ENCODE results near the gene FOLR1. TPM values are rescaled to one million over a fixed set of nuclear protein-coding genes. Genes with fewer than 3 reads are reported as not detected.
"Not testable (repeated sequence)": the region's sequence is repeated elsewhere in the genome, so short reads cannot be mapped to it uniquely, and the experiment has no call there.

Gene FOLR1
- total RNA-seq, 4 donors from 2014 or later: 0.40 to 1.0 TPM; not detected in 2

DNA sequence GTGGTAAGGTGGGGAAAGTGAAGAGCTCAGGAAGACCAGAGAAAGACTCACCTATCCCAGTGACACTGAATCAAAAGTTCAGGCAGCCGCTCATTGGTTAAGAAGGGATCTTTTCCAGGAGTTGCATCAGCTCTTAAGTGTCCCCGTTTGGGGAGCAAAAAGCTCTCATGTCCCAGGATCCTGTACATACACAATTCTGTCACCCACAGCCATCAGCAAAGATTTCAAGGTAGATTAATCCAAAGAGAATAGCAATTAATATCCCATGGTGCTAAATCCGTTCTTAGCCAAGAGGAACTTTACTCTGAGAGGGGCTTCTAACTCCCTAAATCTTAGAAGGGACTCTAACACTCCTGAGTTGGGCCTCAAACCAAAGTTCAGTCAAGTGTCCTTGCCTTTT lies 37.1 kb upstream of the FOLR1 start:
- WGBS: 79% methylated on average over 3 of the region's 3 CpGs
- DNase-seq (ENCODE audit: extremely low spot score): no peak
- H3K4me1 ChIP-seq: no peaks in the 10 kb centered on the region
- H3K4me3 ChIP-seq: no peak overlapping the region
- no peak overlapping the region for H3K27ac ChIP-seq (replicated peaks in 1 of 4)
- intact Hi-C loops (cut with DNase I): no loop called here
- no peaks in the 10 kb centered on the region for H3K36me3 ChIP-seq
- no peak for TF ChIP-seq EP300 (IDR thresholded peaks at IDR 0.05)
- TF ChIP-seq, protein P1, sequence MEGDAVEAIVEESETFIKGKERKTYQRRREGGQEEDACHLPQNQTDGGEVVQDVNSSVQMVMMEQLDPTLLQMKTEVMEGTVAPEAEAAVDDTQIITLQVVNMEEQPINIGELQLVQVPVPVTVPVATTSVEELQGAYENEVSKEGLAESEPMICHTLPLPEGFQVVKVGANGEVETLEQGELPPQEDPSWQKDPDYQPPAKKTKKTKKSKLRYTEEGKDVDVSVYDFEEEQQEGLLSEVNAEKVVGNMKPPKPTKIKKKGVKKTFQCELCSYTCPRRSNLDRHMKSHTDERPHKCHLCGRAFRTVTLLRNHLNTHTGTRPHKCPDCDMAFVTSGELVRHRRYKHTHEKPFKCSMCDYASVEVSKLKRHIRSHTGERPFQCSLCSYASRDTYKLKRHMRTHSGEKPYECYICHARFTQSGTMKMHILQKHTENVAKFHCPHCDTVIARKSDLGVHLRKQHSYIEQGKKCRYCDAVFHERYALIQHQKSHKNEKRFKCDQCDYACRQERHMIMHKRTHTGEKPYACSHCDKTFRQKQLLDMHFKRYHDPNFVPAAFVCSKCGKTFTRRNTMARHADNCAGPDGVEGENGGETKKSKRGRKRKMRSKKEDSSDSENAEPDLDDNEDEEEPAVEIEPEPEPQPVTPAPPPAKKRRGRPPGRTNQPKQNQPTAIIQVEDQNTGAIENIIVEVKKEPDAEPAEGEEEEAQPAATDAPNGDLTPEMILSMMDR (IDR thresholded peaks at IDR 0.05): no peak
- TF ChIP-seq POLR2AphosphoS5 (IDR thresholded peaks at IDR 0.05): no peak
- TF ChIP-seq POLR2A (IDR thresholded peaks at IDR 0.05; ENCODE audit: low read depth): no peak
- H3K9me3 ChIP-seq: no peaks in the 10 kb centered on the region
- H3K27me3 ChIP-seq: peaks cover 0 to 17% (median 0%) of the 10 kb centered on the region in 4 donors

- Histone ChIP-seq H3K9me3 (no peaks in the 10 kb centered on the region), H3K36me3 (no peaks in the 10 kb centered on the region), H3K27me3 (peaks cover 0 to 17% (median 0%) of the 10 kb centered on the region in 4 donors), H3K4me3 (no peak overlapping the region), H3K4me1 (no peaks in the 10 kb centered on the region), H3K27ac (replicated peaks in 1 of 4) (no peak overlapping the region)
- WGBS: 86% methylated on average over 4 of the region's 4 CpGs
- no peak for DNase-seq (ENCODE audit: extremely low spot score)
- TF ChIP-seq POLR2AphosphoS5 (IDR thresholded peaks at IDR 0.05) (no peak), POLR2A (IDR thresholded peaks at IDR 0.05; ENCODE audit: low read depth) (no peak), EP300 (IDR thresholded peaks at IDR 0.05) (no peak)
- TF ChIP-seq, protein P1 (IDR thresholded peaks at IDR 0.05): no peak
- intact Hi-C loops (cut with DNase I): no loop called here
These were observed 36.2 kb upstream of the FOLR1 start for GRCh38 chr11:72155751-72156150.

GRCh38 chr11:72157131-72157530 lies 34.8 kb upstream of the FOLR1 start:
- Histone ChIP-seq H3K4me1 (no peaks in the 10 kb centered on the region), H3K27ac (replicated peaks in 1 of 4) (no peak overlapping the region), H3K9me3 (no peaks in the 10 kb centered on the region), H3K36me3 (no peaks in the 10 kb centered on the region), H3K27me3 (peaks cover 0 to 14% (median 0%) of the 10 kb centered on the region in 4 donors), H3K4me3 (no peak overlapping the region)
- no peak for DNase-seq (ENCODE audit: extremely low spot score)
- TF ChIP-seq POLR2A (IDR thresholded peaks at IDR 0.05; ENCODE audit: low read depth) (no peak), POLR2AphosphoS5 (IDR thresholded peaks at IDR 0.05) (no peak), EP300 (IDR thresholded peaks at IDR 0.05) (no peak)
- TF ChIP-seq, protein P1 (IDR thresholded peaks at IDR 0.05): no peak
- intact Hi-C loops (cut with DNase I): no loop called here
- 83% methylated on average over 4 of the region's 4 CpGs for WGBS

GRCh38 chr11:72160319-72160718 lies 31.6 kb upstream of the FOLR1 start:
- WGBS: 88% methylated on average over 2 of the region's 2 CpGs
- intact Hi-C loops (cut with DNase I): no loop called here
- TF ChIP-seq, protein P1 (IDR thresholded peaks at IDR 0.05): no peak
- TF ChIP-seq EP300 (IDR thresholded peaks at IDR 0.05) (no peak), POLR2AphosphoS5 (IDR thresholded peaks at IDR 0.05) (no peak), POLR2A (IDR thresholded peaks at IDR 0.05; ENCODE audit: low read depth) (no peak)

DNA sequence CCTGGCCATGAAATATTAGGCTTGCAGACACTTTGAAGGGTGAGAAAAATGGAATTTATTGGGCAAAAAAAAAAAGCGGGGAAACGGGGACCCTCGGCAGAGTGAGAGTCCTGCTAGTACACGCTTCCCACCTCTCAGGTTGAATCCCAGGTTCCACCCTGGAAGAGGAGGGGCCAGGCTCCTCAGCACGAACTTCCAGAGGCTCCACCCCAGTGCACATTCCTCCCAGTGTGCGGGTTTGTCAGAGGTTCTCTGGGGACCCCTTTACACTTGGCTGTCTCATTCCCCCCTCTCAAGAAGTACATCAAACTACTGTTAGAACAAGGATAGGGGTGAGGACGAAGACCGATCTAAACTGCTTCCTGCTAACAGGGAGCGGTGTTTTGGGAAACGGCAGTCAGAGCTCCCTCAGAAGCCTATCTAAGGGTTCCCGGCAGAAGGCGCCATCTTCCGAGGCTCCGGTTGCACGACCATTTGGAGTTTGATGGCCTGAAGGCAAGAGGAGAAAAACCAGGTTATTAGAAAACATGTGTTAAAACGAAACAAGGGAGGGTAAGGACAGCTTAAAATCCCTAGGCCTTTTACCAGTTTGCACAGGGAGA lies 28.9 kb upstream of the FOLR1 start:
- 80% methylated on average over 16 of the region's 16 CpGs for WGBS
- H3K9me3 ChIP-seq: no peaks in the 10 kb centered on the region
- H3K27ac ChIP-seq (replicated peaks in 1 of 4): no peak overlapping the region
- peaks cover 0 to 14% (median 0%) of the 10 kb centered on the region in 4 donors for H3K27me3 ChIP-seq
- no peaks in the 10 kb centered on the region for H3K36me3 ChIP-seq
- no peaks in the 10 kb centered on the region for H3K4me1 ChIP-seq
- H3K4me3 ChIP-seq: no peak overlapping the region
- DNase-seq (ENCODE audit: extremely low spot score): no peak
- intact Hi-C loops (cut with DNase I): no loop called here
- TF ChIP-seq POLR2AphosphoS5 (IDR thresholded peaks at IDR 0.05) (no peak), POLR2A (IDR thresholded peaks at IDR 0.05; ENCODE audit: low read depth) (no peak), EP300 (IDR thresholded peaks at IDR 0.05) (no peak)
- TF ChIP-seq, protein P1 (IDR thresholded peaks at IDR 0.05): no peak

More at GRCh38 chr11:72160319-72160718, 31.6 kb upstream of the FOLR1 start:
- no peak for DNase-seq (ENCODE audit: extremely low spot score)
- Histone ChIP-seq H3K9me3 (no peaks in the 10 kb centered on the region), H3K27ac (replicated peaks in 1 of 4) (no peak overlapping the region), H3K4me3 (no peak overlapping the region), H3K36me3 (no peaks in the 10 kb centered on the region), H3K4me1 (no peaks in the 10 kb centered on the region), H3K27me3 (peaks cover 0 to 14% (median 0%) of the 10 kb centered on the region in 4 donors)

DNA sequence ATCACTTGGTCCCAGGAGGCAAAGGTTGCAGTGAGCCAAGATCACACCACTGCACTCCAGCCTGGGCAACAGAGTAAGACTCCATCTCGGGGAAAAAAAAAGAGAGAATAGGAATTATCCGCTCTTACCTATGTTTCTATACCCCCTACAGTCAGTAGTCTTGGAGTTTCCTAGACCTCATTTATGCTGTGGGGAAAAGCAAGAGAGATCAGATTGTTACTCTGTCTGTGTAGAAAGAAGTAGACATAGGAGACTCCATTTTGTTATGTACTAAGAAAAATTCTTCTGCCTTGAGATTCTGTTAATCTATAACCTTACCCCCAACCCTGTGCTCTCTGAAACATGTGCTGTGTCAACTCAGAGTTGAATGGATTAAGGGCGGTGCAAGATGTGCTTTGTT lies 27.8 kb upstream of the FOLR1 start:
- H3K27ac ChIP-seq (replicated peaks in 1 of 4); H3K4me1 ChIP-seq; H3K27me3 ChIP-seq; DNase-seq (ENCODE audit: extremely low spot score); H3K9me3 ChIP-seq; intact Hi-C loops (cut with DNase I); H3K36me3 ChIP-seq; H3K4me3 ChIP-seq: not testable (repeated sequence)
- 52% methylated on average over 2 of the region's 3 CpGs for WGBS

- H3K4me3 ChIP-seq; H3K27me3 ChIP-seq; DNase-seq (ENCODE audit: extremely low spot score); H3K9me3 ChIP-seq; intact Hi-C loops (cut with DNase I); H3K27ac ChIP-seq (replicated peaks in 1 of 4); H3K4me1 ChIP-seq; H3K36me3 ChIP-seq: not testable (repeated sequence)
- WGBS: 93% methylated on average over 5 of the region's 5 CpGs
These were observed 22.8 kb upstream of the FOLR1 start for GRCh38 chr11:72169046-72169555.

Data from esophagus muscularis mucosa (tissue), 4 donors.